CD14-positive monocyte (primary cell): ENCODE results near the gene PIGR. TPM values are rescaled to one million over a fixed set of nuclear protein-coding genes. Genes with fewer than 3 reads are reported as not detected.

ENCODE experiments used
- DNase-seq, 3 donors: peaks; one replicate each; pipeline ENCODE4 v3.0.0-alpha.2; 2011 to 2022
- H2AFZ ChIP-seq: 2 replicates; pipeline ENCODE4 v1.6.0; 2012; ENCODE audit warnings: mild to moderate bottlenecking, low read depth, low read length, inconsistent platforms; ENCODE audit not compliant: insufficient read depth, poor library complexity, severe bottlenecking
- H3K27ac ChIP-seq, 2 donors: 1 replicate in 1 of 2; 2 replicates in 1 of 2; pipeline ENCODE4 v1.5.1; 2012 to 2013; ENCODE audit warnings: low read length in 2 of 2, control low read depth in 1 of 2, inconsistent platforms in 1 of 2, low read depth in 1 of 2, mild to moderate bottlenecking in 1 of 2
- H3K27me3 ChIP-seq, 2 donors: one replicate each; pipeline versions ENCODE4 v1.6.0 to v1.6.1; 2011 to 2013; ENCODE audit warnings: low read length in 2 of 2; ENCODE audit not compliant: control insufficient read depth in 2 of 2, insufficient read depth in 2 of 2
- H3K36me3 ChIP-seq, 2 donors: replicated peaks in 1 of 2; 1 replicate in 1 of 2; 2 replicates in 1 of 2; pipeline versions ENCODE4 v1.5.1 to v1.6.1; 2012 to 2013; ENCODE audit warnings: low read length in 2 of 2, control low read depth in 1 of 2, inconsistent platforms in 1 of 2, mild to moderate bottlenecking in 1 of 2; ENCODE audit not compliant: insufficient read depth in 2 of 2, control insufficient read depth in 1 of 2
- H3K4me1 ChIP-seq, 2 donors: 1 replicate in 1 of 2; 2 replicates in 1 of 2; pipeline versions ENCODE4 v1.5.1 to v1.6.1; 2012 to 2013; ENCODE audit warnings: low read length in 2 of 2, control low read depth in 1 of 2, inconsistent platforms in 1 of 2, mild to moderate bottlenecking in 1 of 2, moderate library complexity in 1 of 2; ENCODE audit not compliant: insufficient read depth in 2 of 2, control insufficient read depth in 1 of 2
- H3K4me2 ChIP-seq: replicated peaks from 2 replicates; pipeline ENCODE3; 2012; ENCODE audit warnings: low read length, moderate library complexity, mild to moderate bottlenecking; ENCODE audit not compliant: poor library complexity, severe bottlenecking; ENCODE audit errors: extremely low read depth
- H3K4me3 ChIP-seq, 3 experiments: fragments of 200-600 bp in 1 of 3; sonication (generic) in 1 of 3; replicated peaks in 1 of 3; 1 replicate in 2 of 3; 2 replicates in 1 of 3; pipeline ENCODE4 v1.5.1; 2011 to 2013; ENCODE audit warnings: low read length in 3 of 3, mild to moderate bottlenecking in 3 of 3, control low read depth in 2 of 3, low read depth in 2 of 3, inconsistent platforms in 1 of 3, moderate library complexity in 1 of 3
- H3K79me2 ChIP-seq: 2 replicates; pipeline ENCODE4 v1.6.0; 2012; ENCODE audit warnings: mild to moderate bottlenecking, control low read depth, inconsistent platforms, low read length, moderate library complexity; ENCODE audit not compliant: insufficient read depth
- H3K9ac ChIP-seq: 2 replicates; pipeline ENCODE4 v1.6.0; 2017; ENCODE audit warnings: low read length, mild to moderate bottlenecking; ENCODE audit not compliant: insufficient read depth, poor library complexity, severe bottlenecking
- H3K9me3 ChIP-seq, 2 donors: replicated peaks in 1 of 2; 1 replicate in 1 of 2; 2 replicates in 1 of 2; pipeline versions ENCODE4 v1.5.1 to v1.6.1; 2012 to 2013; ENCODE audit warnings: low read length in 2 of 2, control low read depth in 1 of 2; ENCODE audit not compliant: control insufficient read depth in 1 of 2, insufficient read depth in 1 of 2
- H4K20me1 ChIP-seq: 2 replicates; pipeline ENCODE4 v1.6.0; 2012; ENCODE audit warnings: mild to moderate bottlenecking, low read length, control low read depth, moderate library complexity; ENCODE audit not compliant: insufficient read depth
- H3K27ac Mint-ChIP-seq, 7 donors: one replicate each; pipeline ENCODE4 v1.8.0; 2020; ENCODE audit warnings: mild to moderate bottlenecking in 7 of 7, mixed read lengths in 7 of 7, moderate library complexity in 6 of 7, inconsistent platforms in 2 of 7
- H3K27me3 Mint-ChIP-seq, 3 donors: one replicate each; pipeline ENCODE4 v1.8.0; 2021 to 2022; ENCODE audit warnings: low read depth in 3 of 3, mild to moderate bottlenecking in 3 of 3, mixed read lengths in 3 of 3, moderate library complexity in 3 of 3, inconsistent platforms in 1 of 3
- H3K36me3 Mint-ChIP-seq, 2 donors: one replicate each; pipeline ENCODE4 v1.8.0; 2020; ENCODE audit warnings: mixed read lengths in 2 of 2, inconsistent platforms in 1 of 2, mild to moderate bottlenecking in 1 of 2
- H3K4me1 Mint-ChIP-seq: one replicate; pipeline ENCODE4 v1.8.0; 2020; ENCODE audit warnings: mild to moderate bottlenecking, mixed read lengths
- H3K4me3 Mint-ChIP-seq, 2 donors: one replicate each; pipeline ENCODE4 v1.8.0; 2020; ENCODE audit warnings: mild to moderate bottlenecking in 2 of 2, mixed read lengths in 2 of 2, moderate library complexity in 1 of 2
- H3K9me3 Mint-ChIP-seq, 7 donors: one replicate each; pipeline ENCODE4 v1.8.0; 2020 to 2022; ENCODE audit warnings: mixed read lengths in 7 of 7, mild to moderate bottlenecking in 6 of 7, moderate library complexity in 6 of 7, inconsistent platforms in 2 of 7
- CTCF ChIP-seq: fragments of 200-600 bp; IDR thresholded peaks from one replicate; pipeline ENCODE4 v1.8.0; 2022; ENCODE audit warnings: antibody characterized with exemption, mild to moderate bottlenecking
- whole genome bisulfite sequencing: methylation state at CpG from one replicate; pipeline ENCODE4 v1.1.5; 2013; ENCODE audit warnings: missing lambda C conversion rate; ENCODE audit not compliant: insufficient coverage; 5-methylcytosine and 5-hydroxymethylcytosine counted together
- intact Hi-C, 2 donors: fragments of 100-400 bp; cut with micrococcal nuclease; formaldehyde crosslinking; loops; one replicate each; pipeline versions ENCODE4 v1.15.0 to v1.15.1; 2023
- polyA plus RNA-seq, 3 donors: library from polyadenylated mRNA; depleted of rRNA in 1 of 3; unstranded in 2 of 3; stranded (reverse) in 1 of 3; fragments of 300-500 nt in 2 of 3; fragments of >200 nt in 1 of 3; fragmentation: Illumina TruSeq in 2 of 3; gene quantifications; 1 replicate in 2 of 3; 2 replicates in 1 of 3; pipeline ENCODE4 v1.2.3, GENCODE V29; 2012 to 2021

PIGR gene
- polyA plus RNA-seq, 3 donors: 0.01 TPM; not detected in 2

GRCh38 chr1:206955476-206956451 is 9.5 kb upstream of the PIGR start:
- Histone ChIP-seq H3K27ac (no peak overlapping the region), H3K4me1 (peaks cover 21 to 35% of the 10 kb centered on the region in 2 donors), H3K4me2 (no peak overlapping the region), H3K4me3 (no peak overlapping the region), H3K27me3 (no peaks in the 10 kb centered on the region), H3K79me2 (no peaks in the 10 kb centered on the region), H4K20me1 (no peaks in the 10 kb centered on the region), H3K9ac (no peak overlapping the region), H2AFZ (no peak overlapping the region), H3K9me3 (no peaks in the 10 kb centered on the region), H3K36me3 (no peaks in the 10 kb centered on the region)
- DNase-seq: no peak
- Mint-ChIP-seq H3K4me3 (no peak overlapping the region), H3K27ac (no peak overlapping the region), H3K36me3 (peaks cover 0 to 4% of the 10 kb centered on the region in 2 donors), H3K9me3 (peaks cover 0 to 8% (median 0%) of the 10 kb centered on the region in 7 donors), H3K27me3 (peaks cover 21 to 28% (median 21%) of the 10 kb centered on the region in 3 donors), H3K4me1 (peaks cover 44% of the 10 kb centered on the region)
- no peak for TF ChIP-seq CTCF
- 75% methylated on average over 9 of the region's 11 CpGs for WGBS
- intact Hi-C loops: no loop called here

DNA sequence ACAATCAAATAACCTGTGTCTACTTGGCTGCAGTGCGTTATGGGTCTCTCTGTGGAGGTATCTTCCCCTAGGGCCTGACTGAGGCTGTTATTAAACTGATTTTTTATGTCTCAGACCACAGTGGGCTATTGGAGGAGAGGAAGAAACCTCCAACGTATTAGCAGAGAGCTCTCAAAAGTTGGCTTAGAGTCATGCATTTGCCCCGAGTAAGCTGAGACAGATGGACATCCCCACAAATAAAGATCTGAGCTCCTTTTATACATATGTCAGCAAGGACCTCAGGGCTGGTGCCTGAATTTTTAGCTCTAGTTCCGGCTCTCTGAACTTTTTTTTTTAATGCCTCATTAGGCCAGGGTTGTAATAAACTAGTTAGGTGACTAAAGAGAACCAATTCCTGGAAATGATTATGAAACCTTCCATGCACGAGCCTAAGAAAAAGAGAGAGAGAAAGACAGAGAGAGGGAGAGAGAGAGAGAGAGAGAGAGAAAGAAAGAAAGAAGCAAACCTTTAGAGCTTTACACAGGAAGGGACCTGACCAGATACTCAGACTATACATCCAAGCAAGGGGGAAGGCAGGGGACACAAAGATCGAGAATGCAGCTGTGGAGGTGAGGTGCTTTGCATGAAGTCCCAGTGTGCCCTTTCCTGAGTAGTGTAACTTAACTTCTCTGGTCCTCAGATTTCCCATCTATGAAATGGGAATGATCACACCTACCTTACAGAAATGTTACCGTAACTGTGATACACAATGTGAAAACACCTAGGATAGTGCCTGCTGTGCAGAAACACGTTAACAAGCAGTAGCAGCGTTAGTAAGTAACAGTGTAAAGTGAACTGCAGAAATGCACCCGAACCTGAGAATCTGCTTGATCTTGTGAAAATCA is 8.4 kb upstream of the PIGR start:
- Histone ChIP-seq H4K20me1 (no peaks in the 10 kb centered on the region), H3K27ac (no peak overlapping the region), H3K79me2 (no peaks in the 10 kb centered on the region), H3K4me2 (no peak overlapping the region), H2AFZ (no peak overlapping the region), H3K36me3 (no peaks in the 10 kb centered on the region), H3K4me3 (no peak overlapping the region), H3K4me1 (peaks cover 21 to 33% of the 10 kb centered on the region in 2 donors), H3K27me3 (no peaks in the 10 kb centered on the region), H3K9me3 (no peaks in the 10 kb centered on the region), H3K9ac (no peak overlapping the region)
- Mint-ChIP-seq H3K36me3 (peaks cover 4% of the 10 kb centered on the region in 2 donors), H3K27ac (peak overlapping the region in 1 of 7 donors; percentile 68), H3K9me3 (peaks cover 0 to 8% (median 0%) of the 10 kb centered on the region in 7 donors), H3K4me1 (peaks cover 44% of the 10 kb centered on the region), H3K27me3 (peaks cover 17 to 19% (median 19%) of the 10 kb centered on the region in 3 donors), H3K4me3 (no peak overlapping the region)
- TF ChIP-seq CTCF: no peak
- intact Hi-C loops: no loop called here
- no peak for DNase-seq
- WGBS: 100% methylated on average over 3 of the region's 10 CpGs
